Liver (tissue), 9 donors: ENCODE measurements around the gene SRGAP3. TPM values are rescaled to one million over a fixed set of nuclear protein-coding genes. Genes with fewer than 3 reads are reported as not detected.

Experiments
- DNase-seq: peaks from one replicate; pipeline ENCODE4 v3.0.0-alpha.2; 2017; ENCODE audit warnings: low spot score
- H3K27ac ChIP-seq, 2 donors: one replicate each; pipeline ENCODE4 v1.7.0; 2013; ENCODE audit warnings: inconsistent platforms in 2 of 2, low read length in 2 of 2, control low read depth in 1 of 2, low read depth in 1 of 2, mild to moderate bottlenecking in 1 of 2
- H3K27me3 ChIP-seq, 4 donors: one replicate each; pipeline versions ENCODE4 v1.6.1 to v1.7.0; 2013; ENCODE audit warnings: low read length in 3 of 4, inconsistent platforms in 1 of 4, mild to moderate bottlenecking in 1 of 4, moderate library complexity in 1 of 4; ENCODE audit not compliant: control insufficient read depth in 4 of 4, insufficient read depth in 4 of 4
- H3K36me3 ChIP-seq, 4 donors: one replicate each; pipeline versions ENCODE4 v1.6.1 to v1.7.0; 2013; ENCODE audit warnings: low read length in 3 of 4, mild to moderate bottlenecking in 3 of 4, low read depth in 1 of 4, moderate library complexity in 1 of 4; ENCODE audit not compliant: control insufficient read depth in 4 of 4, insufficient read depth in 3 of 4
- H3K4me1 ChIP-seq, 4 donors: one replicate each; pipeline versions ENCODE4 v1.6.1 to v1.7.0; 2013; ENCODE audit warnings: low read length in 3 of 4, mild to moderate bottlenecking in 3 of 4, moderate library complexity in 1 of 4; ENCODE audit not compliant: control insufficient read depth in 4 of 4, insufficient read depth in 4 of 4
- H3K4me3 ChIP-seq, 3 donors: one replicate each; pipeline versions ENCODE4 v1.6.1 to v1.7.0; 2013; ENCODE audit warnings: low read length in 3 of 3, control low read depth in 1 of 3, low read depth in 1 of 3, mild to moderate bottlenecking in 1 of 3
- H3K9ac ChIP-seq, 2 donors: one replicate each; pipeline ENCODE4 v1.7.0; 2013; ENCODE audit warnings: low read length in 2 of 2, mild to moderate bottlenecking in 2 of 2, moderate library complexity in 2 of 2, control low read depth in 1 of 2, low read depth in 1 of 2
- H3K9me3 ChIP-seq, 4 donors: one replicate each; pipeline versions ENCODE4 v1.6.1 to v1.7.0; 2013; ENCODE audit warnings: low read length in 3 of 4; ENCODE audit not compliant: control insufficient read depth in 4 of 4
- EGR1 ChIP-seq, 2 donors: IDR thresholded peaks; 2 replicates each; pipeline ENCODE4 v1.6.1; 2016 to 2018; ENCODE audit warnings: antibody characterized with exemption in 2 of 2, low read depth in 2 of 2
- FOXA2 ChIP-seq: IDR thresholded peaks from 2 replicates; pipeline ENCODE4 v1.6.1; 2016; ENCODE audit warnings: antibody characterized with exemption
- GABPA ChIP-seq, 2 donors: IDR thresholded peaks in 1 of 2; conservative IDR thresholded peaks in 1 of 2; 2 replicates each; pipeline ENCODE4 v1.6.1; 2016; ENCODE audit warnings: antibody characterized with exemption in 2 of 2, mild to moderate bottlenecking in 1 of 2, moderate library complexity in 1 of 2
- HNF4A ChIP-seq, 2 donors: conservative IDR thresholded peaks; 2 replicates each; pipeline ENCODE4 v1.6.1; 2016; ENCODE audit warnings: antibody characterized with exemption in 2 of 2, mild to moderate bottlenecking in 2 of 2
- HNF4G ChIP-seq: IDR thresholded peaks from 2 replicates; pipeline ENCODE4 v1.6.1; 2016; ENCODE audit warnings: antibody characterized with exemption
- JUND ChIP-seq, 2 donors: IDR thresholded peaks; 2 replicates each; pipeline ENCODE4 v1.6.1; 2016; ENCODE audit warnings: antibody characterized with exemption in 2 of 2
- NR2F2 ChIP-seq: IDR thresholded peaks from 2 replicates; pipeline ENCODE4 v1.6.1; 2016; ENCODE audit warnings: antibody characterized with exemption
- RAD21 ChIP-seq, 2 donors: IDR thresholded peaks; 2 replicates each; pipeline ENCODE4 v1.6.1; 2016; ENCODE audit warnings: antibody characterized with exemption in 2 of 2, mild to moderate bottlenecking in 2 of 2
- RXRA ChIP-seq, 2 donors: IDR thresholded peaks; 2 replicates each; pipeline ENCODE4 v1.6.1; 2017 to 2018; ENCODE audit warnings: antibody characterized with exemption in 2 of 2, mild to moderate bottlenecking in 1 of 2
- SP1 ChIP-seq: IDR thresholded peaks from 2 replicates; pipeline ENCODE4 v1.6.1; 2018; ENCODE audit warnings: antibody characterized with exemption, mild to moderate bottlenecking
- TAF1 ChIP-seq: conservative IDR thresholded peaks from 2 replicates; pipeline ENCODE4 v1.6.1; 2016; ENCODE audit warnings: antibody characterized with exemption, mild to moderate bottlenecking
- YY1 ChIP-seq: IDR thresholded peaks from 2 replicates; pipeline ENCODE4 v1.6.1; 2016; ENCODE audit warnings: antibody characterized with exemption, mild to moderate bottlenecking
- WGBS: extraction: QIAGEN DNeasy Blood & Tissue Kit; methylation state at CpG from one replicate; pipeline ENCODE4 v1.1.7; 2013; 5-methylcytosine and 5-hydroxymethylcytosine counted together
- polyA plus RNA-seq, 2 donors: library from polyadenylated mRNA; stranded (reverse) in 1 of 2; unstranded in 1 of 2; fragments of 200-250 nt in 1 of 2; fragments of >200 nt in 1 of 2; fragmentation: Nextera tagmentation in 1 of 2; extraction: Ambion mirVana in 1 of 2; gene quantifications; one replicate each; pipeline versions ENCODE4 v1.2.1 to v1.2.3, GENCODE V29; 2013 to 2015
- total RNA-seq, 2 donors: library from RNA; depleted of rRNA; stranded (reverse); fragments of >200 nt; gene quantifications; one replicate each; pipeline ENCODE4 v1.2.3, GENCODE V29; 2014
- TF ChIP-seq, protein P1 (sequence below): IDR thresholded peaks from 2 replicates; pipeline ENCODE4 v1.6.1; 2016; ENCODE audit warnings: antibody characterized with exemption
- TF ChIP-seq, protein P2 (sequence below): fragments of 150-350 bp; IDR thresholded peaks from 2 replicates; pipeline ENCODE4 v1.5.1; 2017; ENCODE audit warnings: improper control_type of control experiment, low read depth, low read length; ENCODE audit not compliant: missing input control
- TF ChIP-seq, protein P3 (sequence below): IDR thresholded peaks from 2 replicates; pipeline ENCODE4 v1.6.1; 2016; ENCODE audit warnings: antibody characterized with exemption
- TF ChIP-seq, protein P4 (sequence below): IDR thresholded peaks from 2 replicates; pipeline ENCODE4 v1.6.1; 2016; ENCODE audit warnings: antibody characterized with exemption
- TF ChIP-seq, protein P5 (sequence below): IDR thresholded peaks from 2 replicates; pipeline ENCODE4 v1.6.1; 2016; ENCODE audit warnings: antibody characterized with exemption, mild to moderate bottlenecking
- donor health status: healthy.
- donor health status: healthy.
- donor health status: healthy.
- donor health status: healthy.
- donor health status: healthy.

The SRGAP3 gene
- total and polyA plus RNA-seq, 4 donors: 0.61 to 4.2 (median 1.6) TPM

DNA sequence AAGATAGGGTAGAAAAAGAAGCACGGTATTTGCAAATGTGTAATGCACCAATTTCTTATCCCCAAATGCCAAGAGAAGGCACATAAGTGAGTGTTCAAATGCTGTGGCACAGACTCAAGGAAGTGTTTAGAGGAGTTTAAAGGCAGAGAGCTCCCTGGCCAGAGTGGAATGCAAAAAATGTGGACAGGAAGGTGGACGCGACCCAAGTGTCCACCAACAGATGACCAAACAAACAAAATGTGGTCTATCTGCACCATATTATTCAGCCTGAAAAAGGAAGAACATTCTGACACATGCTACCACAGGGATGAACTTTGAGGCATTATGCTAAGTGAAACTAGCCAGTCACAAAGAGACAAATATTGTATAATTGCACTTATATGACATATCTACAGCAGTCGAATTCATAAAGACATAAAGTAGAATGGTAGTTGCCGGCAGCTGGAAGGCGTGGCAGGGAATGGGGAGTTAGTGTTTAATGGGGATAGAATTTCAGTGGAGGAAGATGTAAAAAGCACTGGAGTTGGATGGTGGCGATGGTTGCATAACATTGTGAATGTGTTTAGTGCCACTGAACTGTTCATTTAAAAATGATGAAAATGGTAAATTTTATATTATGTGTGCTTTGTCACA, 126.6 kb downstream of the SRGAP3 start:
- DNase-seq: no peak
- H3K9me3 ChIP-seq: no peaks in the 10 kb centered on the region
- TF ChIP-seq YY1: no peak
- TF ChIP-seq, protein P1, sequence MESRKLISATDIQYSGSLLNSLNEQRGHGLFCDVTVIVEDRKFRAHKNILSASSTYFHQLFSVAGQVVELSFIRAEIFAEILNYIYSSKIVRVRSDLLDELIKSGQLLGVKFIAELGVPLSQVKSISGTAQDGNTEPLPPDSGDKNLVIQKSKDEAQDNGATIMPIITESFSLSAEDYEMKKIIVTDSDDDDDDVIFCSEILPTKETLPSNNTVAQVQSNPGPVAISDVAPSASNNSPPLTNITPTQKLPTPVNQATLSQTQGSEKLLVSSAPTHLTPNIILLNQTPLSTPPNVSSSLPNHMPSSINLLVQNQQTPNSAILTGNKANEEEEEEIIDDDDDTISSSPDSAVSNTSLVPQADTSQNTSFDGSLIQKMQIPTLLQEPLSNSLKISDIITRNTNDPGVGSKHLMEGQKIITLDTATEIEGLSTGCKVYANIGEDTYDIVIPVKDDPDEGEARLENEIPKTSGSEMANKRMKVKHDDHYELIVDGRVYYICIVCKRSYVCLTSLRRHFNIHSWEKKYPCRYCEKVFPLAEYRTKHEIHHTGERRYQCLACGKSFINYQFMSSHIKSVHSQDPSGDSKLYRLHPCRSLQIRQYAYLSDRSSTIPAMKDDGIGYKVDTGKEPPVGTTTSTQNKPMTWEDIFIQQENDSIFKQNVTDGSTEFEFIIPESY: no peak
- TF ChIP-seq SP1: no peak
- TF ChIP-seq, protein P2, sequence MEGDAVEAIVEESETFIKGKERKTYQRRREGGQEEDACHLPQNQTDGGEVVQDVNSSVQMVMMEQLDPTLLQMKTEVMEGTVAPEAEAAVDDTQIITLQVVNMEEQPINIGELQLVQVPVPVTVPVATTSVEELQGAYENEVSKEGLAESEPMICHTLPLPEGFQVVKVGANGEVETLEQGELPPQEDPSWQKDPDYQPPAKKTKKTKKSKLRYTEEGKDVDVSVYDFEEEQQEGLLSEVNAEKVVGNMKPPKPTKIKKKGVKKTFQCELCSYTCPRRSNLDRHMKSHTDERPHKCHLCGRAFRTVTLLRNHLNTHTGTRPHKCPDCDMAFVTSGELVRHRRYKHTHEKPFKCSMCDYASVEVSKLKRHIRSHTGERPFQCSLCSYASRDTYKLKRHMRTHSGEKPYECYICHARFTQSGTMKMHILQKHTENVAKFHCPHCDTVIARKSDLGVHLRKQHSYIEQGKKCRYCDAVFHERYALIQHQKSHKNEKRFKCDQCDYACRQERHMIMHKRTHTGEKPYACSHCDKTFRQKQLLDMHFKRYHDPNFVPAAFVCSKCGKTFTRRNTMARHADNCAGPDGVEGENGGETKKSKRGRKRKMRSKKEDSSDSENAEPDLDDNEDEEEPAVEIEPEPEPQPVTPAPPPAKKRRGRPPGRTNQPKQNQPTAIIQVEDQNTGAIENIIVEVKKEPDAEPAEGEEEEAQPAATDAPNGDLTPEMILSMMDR: no peak
- TF ChIP-seq HNF4G: no peak
- no peak for TF ChIP-seq JUND (IDR thresholded peaks at IDR 0.05)
- no peak for TF ChIP-seq HNF4A (conservative IDR thresholded peaks at IDR 0.05)
- TF ChIP-seq, protein P3, sequence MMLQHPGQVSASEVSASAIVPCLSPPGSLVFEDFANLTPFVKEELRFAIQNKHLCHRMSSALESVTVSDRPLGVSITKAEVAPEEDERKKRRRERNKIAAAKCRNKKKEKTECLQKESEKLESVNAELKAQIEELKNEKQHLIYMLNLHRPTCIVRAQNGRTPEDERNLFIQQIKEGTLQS: no peak
- TF ChIP-seq RAD21 (IDR thresholded peaks at IDR 0.05): no peak
- TF ChIP-seq GABPA (IDR thresholded peaks at IDR 0.05 in 1 of 2, conservative IDR thresholded peaks at IDR 0.05 in 1 of 2): no peak
- no peak for TF ChIP-seq NR2F2
- TF ChIP-seq, protein P4, sequence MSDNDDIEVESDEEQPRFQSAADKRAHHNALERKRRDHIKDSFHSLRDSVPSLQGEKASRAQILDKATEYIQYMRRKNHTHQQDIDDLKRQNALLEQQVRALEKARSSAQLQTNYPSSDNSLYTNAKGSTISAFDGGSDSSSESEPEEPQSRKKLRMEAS: no peak
- no peak for TF ChIP-seq RXRA (IDR thresholded peaks at IDR 0.05)
- TF ChIP-seq EGR1 (IDR thresholded peaks at IDR 0.05; ENCODE audit: low read depth in 2 of 2): no peak
- H3K9ac ChIP-seq: no peak overlapping the region
- 69% methylated on average over 7 of the region's 7 CpGs for WGBS
- H3K27me3 ChIP-seq: no peaks in the 10 kb centered on the region
- H3K27ac ChIP-seq: no peak overlapping the region
- no peaks in the 10 kb centered on the region for H3K4me1 ChIP-seq
- no peaks in the 10 kb centered on the region for H3K36me3 ChIP-seq
- no peak overlapping the region for H3K4me3 ChIP-seq

DNA sequence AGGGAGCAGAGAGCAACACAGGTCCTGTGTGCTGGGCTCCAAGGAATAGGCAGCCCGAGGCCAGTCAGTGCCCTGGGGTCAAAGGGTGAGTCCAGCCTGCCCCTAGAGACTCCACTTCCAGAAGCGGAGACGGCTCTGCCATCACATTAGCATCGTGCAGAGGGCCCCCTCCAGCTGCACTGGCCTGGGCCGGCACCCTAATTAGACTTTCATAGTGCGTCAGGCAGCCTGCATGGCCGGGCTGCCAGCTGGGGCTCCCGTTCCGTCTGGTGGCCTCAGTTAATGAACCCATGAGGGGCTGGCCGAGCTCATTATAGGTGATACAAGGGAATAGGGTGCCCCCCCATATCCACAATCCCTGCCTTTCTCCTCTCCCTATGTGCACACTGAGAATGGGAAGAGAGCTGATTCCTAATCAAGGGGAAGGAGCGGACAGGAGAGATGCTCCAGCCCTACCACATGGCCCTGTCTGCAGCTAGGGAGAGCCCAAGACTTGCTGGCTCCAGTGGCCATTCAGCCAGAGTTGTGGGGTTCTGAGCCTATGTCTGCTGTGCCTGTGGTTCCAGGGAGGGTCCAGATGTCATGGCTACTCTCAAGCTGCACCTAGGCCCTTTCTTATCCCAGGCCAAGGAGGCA, 128.0 kb downstream of the SRGAP3 start:
- Histone ChIP-seq H3K9ac (no peak overlapping the region), H3K27ac (no peak overlapping the region), H3K4me1 (no peaks in the 10 kb centered on the region), H3K4me3 (no peak overlapping the region), H3K27me3 (no peaks in the 10 kb centered on the region), H3K9me3 (no peaks in the 10 kb centered on the region), H3K36me3 (no peaks in the 10 kb centered on the region)
- 75% methylated on average over 11 of the region's 11 CpGs for WGBS
- no peak for DNase-seq
- TF ChIP-seq TAF1: no peak
- no peak for TF ChIP-seq FOXA2
- TF ChIP-seq, protein P3: no peak
- no peak for TF ChIP-seq RAD21 (IDR thresholded peaks at IDR 0.05)
- TF ChIP-seq YY1: no peak
- no peak for TF ChIP-seq GABPA (IDR thresholded peaks at IDR 0.05 in 1 of 2, conservative IDR thresholded peaks at IDR 0.05 in 1 of 2)
- no peak for TF ChIP-seq HNF4A (conservative IDR thresholded peaks at IDR 0.05)
- no peak for TF ChIP-seq HNF4G
- TF ChIP-seq NR2F2: no peak
- TF ChIP-seq, protein P1: no peak
- TF ChIP-seq, protein P2: no peak
- no peak for TF ChIP-seq SP1
- no peak for TF ChIP-seq JUND (IDR thresholded peaks at IDR 0.05)
- TF ChIP-seq, protein P5, sequence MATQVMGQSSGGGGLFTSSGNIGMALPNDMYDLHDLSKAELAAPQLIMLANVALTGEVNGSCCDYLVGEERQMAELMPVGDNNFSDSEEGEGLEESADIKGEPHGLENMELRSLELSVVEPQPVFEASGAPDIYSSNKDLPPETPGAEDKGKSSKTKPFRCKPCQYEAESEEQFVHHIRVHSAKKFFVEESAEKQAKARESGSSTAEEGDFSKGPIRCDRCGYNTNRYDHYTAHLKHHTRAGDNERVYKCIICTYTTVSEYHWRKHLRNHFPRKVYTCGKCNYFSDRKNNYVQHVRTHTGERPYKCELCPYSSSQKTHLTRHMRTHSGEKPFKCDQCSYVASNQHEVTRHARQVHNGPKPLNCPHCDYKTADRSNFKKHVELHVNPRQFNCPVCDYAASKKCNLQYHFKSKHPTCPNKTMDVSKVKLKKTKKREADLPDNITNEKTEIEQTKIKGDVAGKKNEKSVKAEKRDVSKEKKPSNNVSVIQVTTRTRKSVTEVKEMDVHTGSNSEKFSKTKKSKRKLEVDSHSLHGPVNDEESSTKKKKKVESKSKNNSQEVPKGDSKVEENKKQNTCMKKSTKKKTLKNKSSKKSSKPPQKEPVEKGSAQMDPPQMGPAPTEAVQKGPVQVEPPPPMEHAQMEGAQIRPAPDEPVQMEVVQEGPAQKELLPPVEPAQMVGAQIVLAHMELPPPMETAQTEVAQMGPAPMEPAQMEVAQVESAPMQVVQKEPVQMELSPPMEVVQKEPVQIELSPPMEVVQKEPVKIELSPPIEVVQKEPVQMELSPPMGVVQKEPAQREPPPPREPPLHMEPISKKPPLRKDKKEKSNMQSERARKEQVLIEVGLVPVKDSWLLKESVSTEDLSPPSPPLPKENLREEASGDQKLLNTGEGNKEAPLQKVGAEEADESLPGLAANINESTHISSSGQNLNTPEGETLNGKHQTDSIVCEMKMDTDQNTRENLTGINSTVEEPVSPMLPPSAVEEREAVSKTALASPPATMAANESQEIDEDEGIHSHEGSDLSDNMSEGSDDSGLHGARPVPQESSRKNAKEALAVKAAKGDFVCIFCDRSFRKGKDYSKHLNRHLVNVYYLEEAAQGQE: no peak
